ENCODE results near the gene GID8. TPM values are rescaled to one million over a fixed set of nuclear protein-coding genes. Genes with fewer than 3 reads are reported as not detected.

The GID8 gene
- total and polyA plus RNA-seq, 9 of the 15 experiments (the other 6 are each of a cell fraction or from before 2014, with no cell fraction given), result 7.5 to 31.6 (median 22.2) TPM

- TF ChIP-seq ZNF3 (CRISPR knock-in tag; IDR thresholded peaks at IDR 0.05) (no peak), ZNF57 (CRISPR knock-in tag; IDR thresholded peaks at IDR 0.05) (no peak), ZNF699 (CRISPR knock-in tag; IDR thresholded peaks at IDR 0.05; ENCODE audit: insufficient replicate concordance) (no peak), ZBTB49 (CRISPR knock-in tag; IDR thresholded peaks at IDR 0.05; ENCODE audit: borderline replicate concordance) (no peak), TBP (optimal IDR thresholded peaks at IDR 0.05; ENCODE audit: low read depth, low read length) (no peak), ZNF12 (CRISPR knock-in tag; IDR thresholded peaks at IDR 0.05) (no peak), NELFE (IDR thresholded peaks at IDR 0.05; ENCODE audit: insufficient read depth, insufficient read length) (no peak), TAF9B (IDR thresholded peaks at IDR 0.05; ENCODE audit: partially characterized antibody) (no peak), ZNF239 (CRISPR knock-in tag; IDR thresholded peaks at IDR 0.05) (no peak), FOXP4 (CRISPR knock-in tag; IDR thresholded peaks at IDR 0.05; ENCODE audit: borderline replicate concordance) (no peak), EP300 (IDR thresholded peaks at IDR 0.05; ENCODE audit: low read length) (0 out of 2 replicates have a peak, but pooled peaks have one; percentile 22), SMARCA4 (IDR thresholded peaks at IDR 0.05) (no peak), NR1H2 (CRISPR knock-in tag; IDR thresholded peaks at IDR 0.05) (no peak), PREB (CRISPR knock-in tag; IDR thresholded peaks at IDR 0.05) (peak; percentile 21; the same call in 1 of the 2 replicates), ZBTB11 (CRISPR knock-in tag; IDR thresholded peaks at IDR 0.05) (no peak), IRF1 (CRISPR knock-in tag; IDR thresholded peaks at IDR 0.05; ENCODE audit: borderline replicate concordance) (no peak), ETV1 (tag; conservative IDR thresholded peaks at IDR 0.05; ENCODE audit: low read depth) (no peak)
Observed at GRCh38 chr20:62900052-62900691, 37.8 kb upstream of the GID8 start (continued).
